HEK293 (cell line): ENCODE measurements around the gene AUP1.

Source experiments
- GLI4 ChIP-seq: fragments of 450-650 bp; formaldehyde crosslinking; IDR thresholded peaks from 2 replicates; pipeline ENCODE4 v1.5.1; 2016; ENCODE audit warnings: missing biosample characterization, missing genetic modification characterization
- HOXC10 ChIP-seq: sonication (generic); formaldehyde crosslinking; IDR thresholded peaks from 2 replicates; pipeline ENCODE4 v1.8.1; 2023; ENCODE audit warnings: mild to moderate bottlenecking, missing genetic modification reagents
- KLF9 ChIP-seq: fragments of 450-650 bp; formaldehyde crosslinking; IDR thresholded peaks from 2 replicates; pipeline ENCODE4 v1.5.1; 2016; ENCODE audit warnings: missing biosample characterization, missing genetic modification characterization, low read depth
- MEIS1 ChIP-seq: sonication (generic); formaldehyde crosslinking; IDR thresholded peaks from 2 replicates; pipeline ENCODE4 v1.8.1; 2022; ENCODE audit warnings: missing genetic modification reagents, mild to moderate bottlenecking, borderline replicate concordance
- OSR2 ChIP-seq: fragments of 450-650 bp; formaldehyde crosslinking; IDR thresholded peaks from 2 replicates; pipeline ENCODE4 v1.5.1; 2016; ENCODE audit warnings: missing biosample characterization, missing genetic modification characterization
- PRDM1 ChIP-seq: fragments of 450-650 bp; formaldehyde crosslinking; IDR thresholded peaks from 2 replicates; pipeline ENCODE4; 2016; ENCODE audit warnings: missing biosample characterization, missing genetic modification characterization
- TCF7L2 ChIP-seq: IDR thresholded peaks from 2 replicates; pipeline ENCODE4 v1.6.1; 2011; ENCODE audit warnings: low read depth, mild to moderate bottlenecking, inconsistent platforms, low read length, moderate library complexity, borderline replicate concordance
- YY1 ChIP-seq: fragments of 450-650 bp; formaldehyde crosslinking; IDR thresholded peaks from 2 replicates; pipeline ENCODE4 v1.5.1; 2018; ENCODE audit warnings: missing biosample characterization, missing genetic modification characterization
- ZNF138 ChIP-seq: fragments of 450-650 bp; formaldehyde crosslinking; IDR thresholded peaks from 2 replicates; pipeline ENCODE4 v1.5.1; 2016; ENCODE audit warnings: missing biosample characterization, missing genetic modification characterization, borderline replicate concordance
- ZNF155 ChIP-seq: fragments of 450-650 bp; formaldehyde crosslinking; IDR thresholded peaks from 2 replicates; pipeline ENCODE4 v1.5.1; 2016; ENCODE audit warnings: missing biosample characterization, missing genetic modification characterization
- ZNF174 ChIP-seq: fragments of 450-650 bp; formaldehyde crosslinking; IDR thresholded peaks from 2 replicates; pipeline ENCODE4 v1.5.0; 2017; ENCODE audit warnings: missing biosample characterization, mild to moderate bottlenecking, missing genetic modification characterization
- ZNF175 ChIP-seq: fragments of 450-650 bp; formaldehyde crosslinking; IDR thresholded peaks from 2 replicates; pipeline ENCODE4 v1.5.1; 2016; ENCODE audit warnings: missing biosample characterization, missing genetic modification characterization
- ZNF239 ChIP-seq: fragments of 450-650 bp; formaldehyde crosslinking; IDR thresholded peaks from 2 replicates; pipeline ENCODE4 v1.5.1; 2016; ENCODE audit warnings: missing biosample characterization, missing genetic modification characterization
- ZNF248 ChIP-seq: fragments of 450-650 bp; formaldehyde crosslinking; IDR thresholded peaks from 2 replicates; pipeline ENCODE4 v1.5.1; 2017; ENCODE audit warnings: missing biosample characterization, missing genetic modification characterization
- ZNF266 ChIP-seq: fragments of 450-650 bp; formaldehyde crosslinking; IDR thresholded peaks from 2 replicates; pipeline ENCODE4 v1.5.1; 2016; ENCODE audit warnings: missing biosample characterization, missing genetic modification characterization, low read depth
- ZNF341 ChIP-seq: fragments of 450-650 bp; formaldehyde crosslinking; IDR thresholded peaks from 2 replicates; pipeline ENCODE4; 2016; ENCODE audit warnings: low read depth, missing biosample characterization, missing genetic modification characterization
- ZNF394 ChIP-seq: fragments of 450-650 bp; formaldehyde crosslinking; IDR thresholded peaks from 2 replicates; pipeline ENCODE4 v1.5.1; 2016; ENCODE audit warnings: missing biosample characterization, missing genetic modification characterization, mild to moderate bottlenecking, moderate library complexity, borderline replicate concordance
- ZNF449 ChIP-seq: fragments of 450-650 bp; formaldehyde crosslinking; IDR thresholded peaks from 2 replicates; pipeline ENCODE4 v1.5.1; 2017; ENCODE audit warnings: missing biosample characterization, mild to moderate bottlenecking, missing genetic modification characterization, moderate library complexity
- ZNF530 ChIP-seq: fragments of 450-650 bp; formaldehyde crosslinking; IDR thresholded peaks from 2 replicates; pipeline ENCODE4 v1.5.1; 2016; ENCODE audit warnings: low read depth, missing biosample characterization, missing genetic modification characterization
- ZNF585B ChIP-seq: fragments of 450-650 bp; formaldehyde crosslinking; IDR thresholded peaks from 2 replicates; pipeline ENCODE4 v1.5.1; 2016; ENCODE audit warnings: missing biosample characterization, missing genetic modification characterization
- ZNF596 ChIP-seq: fragments of 450-650 bp; IDR thresholded peaks from 2 replicates; pipeline ENCODE4 v1.5.0; 2018; ENCODE audit warnings: missing biosample characterization, mild to moderate bottlenecking, missing genetic modification characterization, moderate library complexity
- ZNF626 ChIP-seq: fragments of 450-650 bp; sonication (Bioruptor Pico); formaldehyde crosslinking; IDR thresholded peaks from 2 replicates; pipeline ENCODE4 v1.5.1; 2018; ENCODE audit warnings: missing biosample characterization, missing genetic modification characterization, inconsistent platforms
- ZNF664 ChIP-seq: fragments of 450-650 bp; formaldehyde crosslinking; IDR thresholded peaks from 2 replicates; pipeline ENCODE4 v1.5.1; 2016; ENCODE audit warnings: missing biosample characterization, missing genetic modification characterization
- ZNF777 ChIP-seq: fragments of 450-650 bp; formaldehyde crosslinking; IDR thresholded peaks from 2 replicates; pipeline ENCODE4 v1.5.1; 2017; ENCODE audit warnings: missing biosample characterization, missing genetic modification characterization, borderline replicate concordance
- ZNF830 ChIP-seq: fragments of 450-650 bp; IDR thresholded peaks from 2 replicates; pipeline ENCODE4 v1.5.0; 2018; ENCODE audit warnings: missing biosample characterization, missing genetic modification characterization, low read depth, mild to moderate bottlenecking, moderate library complexity
- TF ChIP-seq, protein P1 (sequence below): fragments of 450-650 bp; formaldehyde crosslinking; IDR thresholded peaks from 2 replicates; pipeline ENCODE4 v1.5.1; 2016; ENCODE audit warnings: missing biosample characterization, missing genetic modification characterization, low read depth
- TF ChIP-seq, protein P2 (sequence below): fragments of 450-650 bp; formaldehyde crosslinking; IDR thresholded peaks from 2 replicates; pipeline ENCODE4 v1.5.1; 2016; ENCODE audit warnings: missing biosample characterization, missing genetic modification characterization
- TF ChIP-seq, protein P3 (sequence below): fragments of 450-650 bp; formaldehyde crosslinking; IDR thresholded peaks from 2 replicates; pipeline ENCODE4 v1.5.1; 2017; ENCODE audit warnings: missing biosample characterization, missing genetic modification characterization
- TF ChIP-seq, protein P4 (sequence below): fragments of 450-650 bp; formaldehyde crosslinking; conservative IDR thresholded peaks from 2 replicates; pipeline ENCODE4 v1.5.1; 2016; ENCODE audit warnings: low read depth, missing biosample characterization, missing genetic modification characterization

Gene AUP1

DNA sequence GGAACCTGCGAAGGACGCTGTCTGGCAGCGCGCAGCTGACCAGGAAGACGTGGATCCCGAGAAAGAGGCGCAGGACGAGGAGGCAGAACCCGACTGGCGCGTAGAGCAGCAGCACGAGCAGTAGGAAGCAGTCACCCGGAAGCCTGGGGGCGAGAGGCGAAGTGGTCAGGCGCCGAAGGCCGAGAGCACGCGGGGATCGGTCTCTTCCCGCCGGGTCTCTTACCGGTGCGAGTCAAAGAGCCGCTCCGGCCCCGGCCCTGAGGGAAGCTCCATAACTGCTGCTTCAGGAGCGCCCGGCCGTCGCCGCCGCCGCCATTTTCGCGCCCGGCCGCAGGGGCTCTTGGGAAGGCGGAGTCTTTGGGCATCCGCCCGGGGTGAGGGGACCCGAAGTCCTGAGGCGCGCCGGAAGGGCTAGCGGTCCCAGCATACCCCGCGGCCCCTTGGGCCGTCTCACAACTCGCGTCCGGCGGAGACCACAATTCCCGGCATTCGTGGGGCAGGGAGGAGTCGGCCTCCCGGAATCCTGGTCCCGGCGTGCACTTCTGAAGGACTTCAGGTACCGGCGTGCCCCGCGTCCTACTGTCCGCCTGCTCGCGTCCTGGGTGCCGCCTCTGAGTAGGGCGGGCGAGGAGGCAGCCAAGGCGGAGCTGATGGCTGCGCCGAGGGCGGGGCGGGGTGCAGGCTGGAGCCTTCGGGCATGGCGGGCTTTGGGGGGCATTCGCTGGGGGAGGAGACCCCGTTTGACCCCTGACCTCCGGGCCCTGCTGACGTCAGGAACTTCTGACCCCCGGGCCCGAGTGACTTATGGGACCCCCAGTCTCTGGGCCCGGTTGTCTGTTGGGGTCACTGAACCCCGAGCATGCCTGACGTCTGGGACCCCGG lies at the start of gene AUP1, which contains the start of gene HTRA2 (continued):
- TF ChIP-seq, protein P1, sequence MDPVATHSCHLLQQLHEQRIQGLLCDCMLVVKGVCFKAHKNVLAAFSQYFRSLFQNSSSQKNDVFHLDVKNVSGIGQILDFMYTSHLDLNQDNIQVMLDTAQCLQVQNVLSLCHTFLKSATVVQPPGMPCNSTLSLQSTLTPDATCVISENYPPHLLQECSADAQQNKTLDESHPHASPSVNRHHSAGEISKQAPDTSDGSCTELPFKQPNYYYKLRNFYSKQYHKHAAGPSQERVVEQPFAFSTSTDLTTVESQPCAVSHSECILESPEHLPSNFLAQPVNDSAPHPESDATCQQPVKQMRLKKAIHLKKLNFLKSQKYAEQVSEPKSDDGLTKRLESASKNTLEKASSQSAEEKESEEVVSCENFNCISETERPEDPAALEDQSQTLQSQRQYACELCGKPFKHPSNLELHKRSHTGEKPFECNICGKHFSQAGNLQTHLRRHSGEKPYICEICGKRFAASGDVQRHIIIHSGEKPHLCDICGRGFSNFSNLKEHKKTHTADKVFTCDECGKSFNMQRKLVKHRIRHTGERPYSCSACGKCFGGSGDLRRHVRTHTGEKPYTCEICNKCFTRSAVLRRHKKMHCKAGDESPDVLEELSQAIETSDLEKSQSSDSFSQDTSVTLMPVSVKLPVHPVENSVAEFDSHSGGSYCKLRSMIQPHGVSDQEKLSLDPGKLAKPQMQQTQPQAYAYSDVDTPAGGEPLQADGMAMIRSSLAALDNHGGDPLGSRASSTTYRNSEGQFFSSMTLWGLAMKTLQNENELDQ (tag by site-specific recombination): no peak
- TF ChIP-seq, protein P2, sequence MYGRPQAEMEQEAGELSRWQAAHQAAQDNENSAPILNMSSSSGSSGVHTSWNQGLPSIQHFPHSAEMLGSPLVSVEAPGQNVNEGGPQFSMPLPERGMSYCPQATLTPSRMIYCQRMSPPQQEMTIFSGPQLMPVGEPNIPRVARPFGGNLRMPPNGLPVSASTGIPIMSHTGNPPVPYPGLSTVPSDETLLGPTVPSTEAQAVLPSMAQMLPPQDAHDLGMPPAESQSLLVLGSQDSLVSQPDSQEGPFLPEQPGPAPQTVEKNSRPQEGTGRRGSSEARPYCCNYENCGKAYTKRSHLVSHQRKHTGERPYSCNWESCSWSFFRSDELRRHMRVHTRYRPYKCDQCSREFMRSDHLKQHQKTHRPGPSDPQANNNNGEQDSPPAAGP (tag by site-specific recombination): peak; percentile 54
- TF ChIP-seq ZNF585B (tag by site-specific recombination): no peak
- TF ChIP-seq, protein P3, sequence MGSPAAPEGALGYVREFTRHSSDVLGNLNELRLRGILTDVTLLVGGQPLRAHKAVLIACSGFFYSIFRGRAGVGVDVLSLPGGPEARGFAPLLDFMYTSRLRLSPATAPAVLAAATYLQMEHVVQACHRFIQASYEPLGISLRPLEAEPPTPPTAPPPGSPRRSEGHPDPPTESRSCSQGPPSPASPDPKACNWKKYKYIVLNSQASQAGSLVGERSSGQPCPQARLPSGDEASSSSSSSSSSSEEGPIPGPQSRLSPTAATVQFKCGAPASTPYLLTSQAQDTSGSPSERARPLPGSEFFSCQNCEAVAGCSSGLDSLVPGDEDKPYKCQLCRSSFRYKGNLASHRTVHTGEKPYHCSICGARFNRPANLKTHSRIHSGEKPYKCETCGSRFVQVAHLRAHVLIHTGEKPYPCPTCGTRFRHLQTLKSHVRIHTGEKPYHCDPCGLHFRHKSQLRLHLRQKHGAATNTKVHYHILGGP (tag by site-specific recombination): no peak
- TF ChIP-seq ZNF777 (tag by site-specific recombination): 0 out of 2 replicates have a peak, but pooled peaks have one; percentile 16
- peak; percentile 30; the same call in 1 of the 2 replicates for TF ChIP-seq HOXC10
- no peak for TF ChIP-seq ZNF626 (tag by site-specific recombination)
- TF ChIP-seq ZNF449: no peak
- TF ChIP-seq OSR2: no peak
- peak; percentile 26; the same call in 1 of the 2 replicates for TF ChIP-seq KLF9 (tag by site-specific recombination)
- no peak for TF ChIP-seq ZNF248
- TF ChIP-seq ZNF664: no peak
- no peak for TF ChIP-seq PRDM1 (tag by site-specific recombination)
- no peak for TF ChIP-seq GLI4 (tag by site-specific recombination)
- no peak for TF ChIP-seq TCF7L2
- TF ChIP-seq ZNF155 (tag by site-specific recombination): no peak
- TF ChIP-seq ZNF596 (tag by site-specific recombination): no peak
- no peak for TF ChIP-seq ZNF266 (tag by site-specific recombination)
- TF ChIP-seq, protein P4, sequence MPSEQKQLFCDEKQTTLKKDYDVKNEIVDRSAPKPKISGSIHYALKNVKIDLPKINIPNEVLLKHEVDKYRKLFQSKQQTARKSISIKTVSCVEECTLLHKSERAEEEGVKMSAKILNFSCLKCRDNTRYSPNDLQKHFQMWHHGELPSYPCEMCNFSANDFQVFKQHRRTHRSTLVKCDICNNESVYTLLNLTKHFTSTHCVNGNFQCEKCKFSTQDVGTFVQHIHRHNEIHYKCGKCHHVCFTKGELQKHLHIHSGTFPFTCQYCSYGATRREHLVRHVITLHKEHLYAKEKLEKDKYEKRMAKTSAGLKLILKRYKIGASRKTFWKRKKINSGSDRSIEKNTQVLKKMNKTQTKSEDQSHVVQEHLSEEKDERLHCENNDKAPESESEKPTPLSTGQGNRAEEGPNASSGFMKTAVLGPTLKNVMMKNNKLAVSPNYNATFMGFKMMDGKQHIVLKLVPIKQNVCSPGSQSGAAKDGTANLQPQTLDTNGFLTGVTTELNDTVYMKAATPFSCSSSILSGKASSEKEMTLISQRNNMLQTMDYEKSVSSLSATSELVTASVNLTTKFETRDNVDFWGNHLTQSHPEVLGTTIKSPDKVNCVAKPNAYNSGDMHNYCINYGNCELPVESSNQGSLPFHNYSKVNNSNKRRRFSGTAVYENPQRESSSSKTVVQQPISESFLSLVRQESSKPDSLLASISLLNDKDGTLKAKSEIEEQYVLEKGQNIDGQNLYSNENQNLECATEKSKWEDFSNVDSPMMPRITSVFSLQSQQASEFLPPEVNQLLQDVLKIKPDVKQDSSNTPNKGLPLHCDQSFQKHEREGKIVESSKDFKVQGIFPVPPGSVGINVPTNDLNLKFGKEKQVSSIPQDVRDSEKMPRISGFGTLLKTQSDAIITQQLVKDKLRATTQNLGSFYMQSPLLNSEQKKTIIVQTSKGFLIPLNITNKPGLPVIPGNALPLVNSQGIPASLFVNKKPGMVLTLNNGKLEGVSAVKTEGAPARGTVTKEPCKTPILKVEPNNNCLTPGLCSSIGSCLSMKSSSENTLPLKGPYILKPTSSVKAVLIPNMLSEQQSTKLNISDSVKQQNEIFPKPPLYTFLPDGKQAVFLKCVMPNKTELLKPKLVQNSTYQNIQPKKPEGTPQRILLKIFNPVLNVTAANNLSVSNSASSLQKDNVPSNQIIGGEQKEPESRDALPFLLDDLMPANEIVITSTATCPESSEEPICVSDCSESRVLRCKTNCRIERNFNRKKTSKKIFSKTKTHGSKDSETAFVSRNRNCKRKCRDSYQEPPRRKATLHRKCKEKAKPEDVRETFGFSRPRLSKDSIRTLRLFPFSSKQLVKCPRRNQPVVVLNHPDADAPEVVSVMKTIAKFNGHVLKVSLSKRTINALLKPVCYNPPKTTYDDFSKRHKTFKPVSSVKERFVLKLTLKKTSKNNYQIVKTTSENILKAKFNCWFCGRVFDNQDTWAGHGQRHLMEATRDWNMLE: 0 out of 2 replicates have a peak, but pooled peaks have one; percentile 47
- TF ChIP-seq ZNF830 (tag by site-specific recombination): no peak
- peak; percentile 89 for TF ChIP-seq YY1 (tag by site-specific recombination)
- TF ChIP-seq ZNF341: no peak
- peak; percentile 67; the same call in 1 of the 2 replicates for TF ChIP-seq ZNF394 (tag by site-specific recombination)
- no peak for TF ChIP-seq ZNF530
- TF ChIP-seq ZNF138 (tag by site-specific recombination): no peak
- TF ChIP-seq ZNF174 (tag by site-specific recombination): no peak
- TF ChIP-seq MEIS1 (CRISPR knock-in tag): no peak
- no peak for TF ChIP-seq ZNF175
- TF ChIP-seq ZNF239 (tag by site-specific recombination): no peak
